HEK293 (cell line): ENCODE measurements around the gene NOC4L.

Source experiments
- CTCF ChIA-PET: fragments of 350-600 bp; formaldehyde crosslinking; extraction: SDS; loops from one replicate; lab custom pipeline; 2021; ENCODE audit warnings: antibody characterized with exemption; lab: Yijun Ruan, JAX
- POLR2A ChIA-PET: fragments of 300-600 bp; formaldehyde crosslinking; extraction: SDS; loops from one replicate; lab custom pipeline; 2020; ENCODE audit warnings: antibody characterized with exemption, inconsistent platforms; lab: Yijun Ruan, JAX
- H3K27ac ChIP-seq: fragments of 200-500 bp; sonication (Bioruptor generic); 2 replicates; pipeline ENCODE4 v1.5.1; 2014; ENCODE audit warnings: low read depth, low read length, control low read depth, inconsistent platforms; ENCODE audit errors: extremely low read depth
- H3K36me3 ChIP-seq, 2 experiments: fragments of 200-500 bp in 1 of 2; sonication (Bioruptor generic) in 1 of 2; 1 replicate in 1 of 2; 2 replicates in 1 of 2; pipeline ENCODE4 v1.5.1; 2014 to 2017; ENCODE audit warnings: inconsistent platforms in 2 of 2, low read length in 2 of 2; ENCODE audit not compliant: control insufficient read depth in 2 of 2, insufficient read depth in 1 of 2
- H3K4me1 ChIP-seq: fragments of 200-500 bp; sonication (Bioruptor generic); 2 replicates; pipeline ENCODE4 v1.5.1; 2014; ENCODE audit warnings: mild to moderate bottlenecking, low read length, inconsistent platforms; ENCODE audit not compliant: control insufficient read depth, insufficient read depth
- H3K4me3 ChIP-seq: 2 replicates; pipeline ENCODE4 v1.5.1; 2011; ENCODE audit warnings: low read depth, mild to moderate bottlenecking, control low read depth, low read length, moderate library complexity
- H3K9me3 ChIP-seq: fragments of 200-500 bp; sonication (Bioruptor generic); 2 replicates; pipeline ENCODE4 v1.5.1; 2014; ENCODE audit warnings: low read depth, low read length, inconsistent platforms; ENCODE audit not compliant: control insufficient read depth, insufficient read depth
- BCL11A ChIP-seq: fragments of 450-650 bp; formaldehyde crosslinking; IDR thresholded peaks from 2 replicates; pipeline ENCODE4 v1.5.1; 2016; ENCODE audit warnings: low read depth, missing biosample characterization, missing genetic modification characterization
- GFI1B ChIP-seq: fragments of 450-650 bp; formaldehyde crosslinking; IDR thresholded peaks from 2 replicates; pipeline ENCODE4 v1.5.1; 2016; ENCODE audit warnings: missing biosample characterization, missing genetic modification characterization
- HOXD13 ChIP-seq: sonication (generic); formaldehyde crosslinking; IDR thresholded peaks from 2 replicates; pipeline ENCODE4 v1.8.0; 2022; ENCODE audit warnings: missing genetic modification reagents, borderline replicate concordance
- SP3 ChIP-seq: fragments of 450-650 bp; formaldehyde crosslinking; IDR thresholded peaks from 2 replicates; pipeline ENCODE4 v1.5.1; 2016; ENCODE audit warnings: missing biosample characterization, missing genetic modification characterization
- TCF7L2 ChIP-seq: IDR thresholded peaks from 2 replicates; pipeline ENCODE4 v1.6.1; 2011; ENCODE audit warnings: low read depth, mild to moderate bottlenecking, inconsistent platforms, low read length, moderate library complexity, borderline replicate concordance
- ZBTB20 ChIP-seq: fragments of 450-650 bp; formaldehyde crosslinking; IDR thresholded peaks from 2 replicates; pipeline ENCODE4 v1.5.1; 2016; ENCODE audit warnings: missing biosample characterization, missing genetic modification characterization
- ZFP69B ChIP-seq: fragments of 450-650 bp; formaldehyde crosslinking; IDR thresholded peaks from 2 replicates; pipeline ENCODE4 v1.5.1; 2016; ENCODE audit warnings: missing biosample characterization, missing genetic modification characterization
- ZIC2 ChIP-seq: fragments of 450-650 bp; formaldehyde crosslinking; IDR thresholded peaks from 2 replicates; pipeline ENCODE4 v1.5.1; 2016; ENCODE audit warnings: missing biosample characterization, missing genetic modification characterization
- ZNF133 ChIP-seq: fragments of 450-650 bp; formaldehyde crosslinking; IDR thresholded peaks from 2 replicates; pipeline ENCODE4 v1.5.1; 2016; ENCODE audit warnings: missing biosample characterization, missing genetic modification characterization
- ZNF423 ChIP-seq: fragments of 450-650 bp; formaldehyde crosslinking; IDR thresholded peaks from 2 replicates; pipeline ENCODE4 v1.5.1; 2016; ENCODE audit warnings: missing biosample characterization, missing genetic modification characterization
- ZXDB ChIP-seq: fragments of 450-650 bp; formaldehyde crosslinking; IDR thresholded peaks from 2 replicates; pipeline ENCODE4 v1.5.1; 2016; ENCODE audit warnings: missing biosample characterization, missing genetic modification characterization
- TF ChIP-seq, protein P1 (sequence below): fragments of 450-650 bp; formaldehyde crosslinking; IDR thresholded peaks from 2 replicates; pipeline ENCODE4 v1.5.1; 2016; ENCODE audit warnings: missing biosample characterization, missing genetic modification characterization
- TF ChIP-seq, protein P2 (sequence below): IDR thresholded peaks from 2 replicates; pipeline ENCODE4 v1.6.1; 2011; ENCODE audit warnings: mild to moderate bottlenecking, low read depth, low read length, borderline replicate concordance
- TF ChIP-seq, protein P3 (sequence below): fragments of 450-650 bp; formaldehyde crosslinking; IDR thresholded peaks from 2 replicates; pipeline ENCODE4 v1.5.1; 2017; ENCODE audit warnings: missing biosample characterization, missing genetic modification characterization
- TF ChIP-seq, protein P4 (sequence below): fragments of 450-650 bp; formaldehyde crosslinking; IDR thresholded peaks from 2 replicates; pipeline ENCODE4 v1.5.1; 2016; ENCODE audit warnings: missing biosample characterization, missing genetic modification characterization

The NOC4L gene

DNA sequence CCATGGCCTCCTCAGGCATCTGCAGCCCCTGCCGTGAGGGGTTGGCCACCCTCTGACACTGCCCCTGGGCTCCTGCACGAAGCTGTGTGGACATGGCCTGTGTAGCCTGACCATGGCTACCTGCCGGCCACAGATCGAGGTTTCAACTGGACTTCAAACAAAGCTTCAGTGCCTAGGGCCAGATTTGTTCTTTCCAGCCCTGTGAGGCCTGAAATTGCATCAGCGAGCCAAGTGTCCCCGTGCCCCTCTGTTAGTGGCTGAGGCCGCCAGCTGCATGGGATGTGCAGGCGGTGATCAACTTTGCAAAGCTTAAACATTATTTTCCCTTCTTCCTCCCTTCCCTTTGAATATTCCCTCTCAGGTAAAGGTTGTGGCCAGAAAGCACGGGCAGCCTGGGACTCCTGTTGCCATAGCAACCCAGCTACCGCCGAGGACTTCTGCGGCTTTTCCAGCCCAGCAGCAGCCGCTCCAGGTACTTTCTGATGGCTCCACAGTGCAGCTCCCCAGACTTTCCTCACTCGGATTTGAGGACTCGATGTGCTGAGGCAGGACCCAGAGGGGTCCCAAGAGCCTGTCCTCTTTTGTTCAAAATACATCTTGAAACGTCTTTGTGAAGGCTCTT is 35.9 kb upstream of the NOC4L start:
- TF ChIP-seq, protein P1, sequence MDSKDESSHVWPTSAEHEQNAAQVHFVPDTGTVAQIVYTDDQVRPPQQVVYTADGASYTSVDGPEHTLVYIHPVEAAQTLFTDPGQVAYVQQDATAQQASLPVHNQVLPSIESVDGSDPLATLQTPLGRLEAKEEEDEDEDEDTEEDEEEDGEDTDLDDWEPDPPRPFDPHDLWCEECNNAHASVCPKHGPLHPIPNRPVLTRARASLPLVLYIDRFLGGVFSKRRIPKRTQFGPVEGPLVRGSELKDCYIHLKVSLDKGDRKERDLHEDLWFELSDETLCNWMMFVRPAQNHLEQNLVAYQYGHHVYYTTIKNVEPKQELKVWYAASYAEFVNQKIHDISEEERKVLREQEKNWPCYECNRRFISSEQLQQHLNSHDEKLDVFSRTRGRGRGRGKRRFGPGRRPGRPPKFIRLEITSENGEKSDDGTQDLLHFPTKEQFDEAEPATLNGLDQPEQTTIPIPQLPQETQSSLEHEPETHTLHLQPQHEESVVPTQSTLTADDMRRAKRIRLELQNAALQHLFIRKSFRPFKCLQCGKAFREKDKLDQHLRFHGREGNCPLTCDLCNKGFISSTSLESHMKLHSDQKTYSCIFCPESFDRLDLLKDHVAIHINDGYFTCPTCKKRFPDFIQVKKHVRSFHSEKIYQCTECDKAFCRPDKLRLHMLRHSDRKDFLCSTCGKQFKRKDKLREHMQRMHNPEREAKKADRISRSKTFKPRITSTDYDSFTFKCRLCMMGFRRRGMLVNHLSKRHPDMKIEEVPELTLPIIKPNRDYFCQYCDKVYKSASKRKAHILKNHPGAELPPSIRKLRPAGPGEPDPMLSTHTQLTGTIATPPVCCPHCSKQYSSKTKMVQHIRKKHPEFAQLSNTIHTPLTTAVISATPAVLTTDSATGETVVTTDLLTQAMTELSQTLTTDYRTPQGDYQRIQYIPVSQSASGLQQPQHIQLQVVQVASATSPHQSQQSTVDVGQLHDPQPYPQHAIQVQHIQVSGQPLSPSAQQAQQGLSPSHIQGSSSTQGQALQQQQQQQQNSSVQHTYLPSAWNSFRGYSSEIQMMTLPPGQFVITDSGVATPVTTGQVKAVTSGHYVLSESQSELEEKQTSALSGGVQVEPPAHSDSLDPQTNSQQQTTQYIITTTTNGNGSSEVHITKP (tag by site-specific recombination) = no peak
- TF ChIP-seq ZIC2 (tag by site-specific recombination) = peak; percentile 42; the same call in 1 of the 2 replicates
- no peak overlapping the region for H3K27ac ChIP-seq
- ChIA-PET CTCF (no interaction called here), POLR2A (no interaction called here)
- peaks cover 15 to 57% of the 10 kb centered on the region in 2 experiments; a peak in 2 of 3 replicates for H3K36me3 ChIP-seq
- no peaks in the 10 kb centered on the region for H3K4me1 ChIP-seq
- no peaks in the 10 kb centered on the region for H3K9me3 ChIP-seq
- H3K4me3 ChIP-seq = no peak overlapping the region

- Histone ChIP-seq H3K36me3 (peaks cover 15 to 64% of the 10 kb centered on the region in 2 experiments; a peak in 2 of 3 replicates), H3K27ac (no peak overlapping the region), H3K9me3 (no peaks in the 10 kb centered on the region), H3K4me1 (no peaks in the 10 kb centered on the region), H3K4me3 (no peak overlapping the region)
- CTCF ChIA-PET = no interaction called here
- TF ChIP-seq ZXDB (tag by site-specific recombination) = no peak
- no peak for TF ChIP-seq ZNF133 (tag by site-specific recombination)
- TF ChIP-seq ZFP69B (tag by site-specific recombination) = no peak
- TF ChIP-seq TCF7L2 = no peak
- no peak for TF ChIP-seq GFI1B (tag by site-specific recombination)
- TF ChIP-seq SP3 (tag by site-specific recombination) = no peak
- TF ChIP-seq, protein P2, sequence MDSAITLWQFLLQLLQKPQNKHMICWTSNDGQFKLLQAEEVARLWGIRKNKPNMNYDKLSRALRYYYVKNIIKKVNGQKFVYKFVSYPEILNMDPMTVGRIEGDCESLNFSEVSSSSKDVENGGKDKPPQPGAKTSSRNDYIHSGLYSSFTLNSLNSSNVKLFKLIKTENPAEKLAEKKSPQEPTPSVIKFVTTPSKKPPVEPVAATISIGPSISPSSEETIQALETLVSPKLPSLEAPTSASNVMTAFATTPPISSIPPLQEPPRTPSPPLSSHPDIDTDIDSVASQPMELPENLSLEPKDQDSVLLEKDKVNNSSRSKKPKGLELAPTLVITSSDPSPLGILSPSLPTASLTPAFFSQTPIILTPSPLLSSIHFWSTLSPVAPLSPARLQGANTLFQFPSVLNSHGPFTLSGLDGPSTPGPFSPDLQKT = no peak
- TF ChIP-seq, protein P3, sequence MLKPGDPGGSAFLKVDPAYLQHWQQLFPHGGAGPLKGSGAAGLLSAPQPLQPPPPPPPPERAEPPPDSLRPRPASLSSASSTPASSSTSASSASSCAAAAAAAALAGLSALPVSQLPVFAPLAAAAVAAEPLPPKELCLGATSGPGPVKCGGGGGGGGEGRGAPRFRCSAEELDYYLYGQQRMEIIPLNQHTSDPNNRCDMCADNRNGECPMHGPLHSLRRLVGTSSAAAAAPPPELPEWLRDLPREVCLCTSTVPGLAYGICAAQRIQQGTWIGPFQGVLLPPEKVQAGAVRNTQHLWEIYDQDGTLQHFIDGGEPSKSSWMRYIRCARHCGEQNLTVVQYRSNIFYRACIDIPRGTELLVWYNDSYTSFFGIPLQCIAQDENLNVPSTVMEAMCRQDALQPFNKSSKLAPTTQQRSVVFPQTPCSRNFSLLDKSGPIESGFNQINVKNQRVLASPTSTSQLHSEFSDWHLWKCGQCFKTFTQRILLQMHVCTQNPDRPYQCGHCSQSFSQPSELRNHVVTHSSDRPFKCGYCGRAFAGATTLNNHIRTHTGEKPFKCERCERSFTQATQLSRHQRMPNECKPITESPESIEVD (tag by site-specific recombination) = no peak
- no peak for TF ChIP-seq HOXD13 (CRISPR knock-in tag)
- TF ChIP-seq ZBTB20 (tag by site-specific recombination) = no peak
- no peak for TF ChIP-seq ZNF423 (tag by site-specific recombination)
- no peak for TF ChIP-seq BCL11A (tag by site-specific recombination)
- TF ChIP-seq, protein P4, sequence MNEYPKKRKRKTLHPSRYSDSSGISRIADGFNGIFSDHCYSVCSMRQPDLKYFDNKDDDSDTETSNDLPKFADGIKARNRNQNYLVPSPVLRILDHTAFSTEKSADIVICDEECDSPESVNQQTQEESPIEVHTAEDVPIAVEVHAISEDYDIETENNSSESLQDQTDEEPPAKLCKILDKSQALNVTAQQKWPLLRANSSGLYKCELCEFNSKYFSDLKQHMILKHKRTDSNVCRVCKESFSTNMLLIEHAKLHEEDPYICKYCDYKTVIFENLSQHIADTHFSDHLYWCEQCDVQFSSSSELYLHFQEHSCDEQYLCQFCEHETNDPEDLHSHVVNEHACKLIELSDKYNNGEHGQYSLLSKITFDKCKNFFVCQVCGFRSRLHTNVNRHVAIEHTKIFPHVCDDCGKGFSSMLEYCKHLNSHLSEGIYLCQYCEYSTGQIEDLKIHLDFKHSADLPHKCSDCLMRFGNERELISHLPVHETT (tag by site-specific recombination) = no peak
- TF ChIP-seq, all 188 proteins: peak for 0
- POLR2A ChIA-PET = no interaction called here
These were observed 34.5 kb upstream of the NOC4L start for GRCh38 chr12:132109741-132110140.
